Activated CD4-positive, alpha-beta T cell treated with anti-CD3 and anti-CD28 coated beads, Interleukin-2, amount 10 ng/mL, durations not matched to agents 7 days and 5 days (primary cell): ENCODE results near the gene GRK5. TPM values are rescaled to one million over a fixed set of nuclear protein-coding genes. Genes with fewer than 3 reads are reported as not detected.

ENCODE experiments used
- CTCF ChIA-PET: fragments of 350-600 bp; sonication (Branson Sonifier 250); formaldehyde crosslinking; loops from one replicate; lab custom pipeline; 2021; ENCODE audit warnings: antibody characterized with exemption; lab: Charles Lee
- POLR2A ChIA-PET: fragments of 350-600 bp; sonication (Branson Sonifier 250); formaldehyde crosslinking; loops from one replicate; lab custom pipeline; 2021; ENCODE audit warnings: antibody characterized with exemption; lab: Charles Lee
- DNase-seq: peaks from one replicate; pipeline ENCODE4 v3.0.0-alpha.2; 2020
- H3K27ac Mint-ChIP-seq: one replicate; pipeline ENCODE4 v1.8.0; 2021; ENCODE audit warnings: mild to moderate bottlenecking, moderate library complexity, mixed read lengths
- H3K27me3 Mint-ChIP-seq: one replicate; pipeline ENCODE4 v1.8.0; 2021; ENCODE audit warnings: mixed read lengths
- H3K36me3 Mint-ChIP-seq: one replicate; pipeline ENCODE4 v1.8.0; 2021; ENCODE audit warnings: low read depth, mixed read lengths
- H3K4me1 Mint-ChIP-seq: one replicate; pipeline ENCODE4 v1.8.0; 2021; ENCODE audit warnings: mixed read lengths
- H3K4me3 Mint-ChIP-seq: one replicate; pipeline ENCODE4 v1.8.0; 2021; ENCODE audit warnings: mild to moderate bottlenecking, moderate library complexity, mixed read lengths
- H3K9me3 Mint-ChIP-seq: one replicate; pipeline ENCODE4 v1.8.0; 2021; ENCODE audit warnings: mixed read lengths
- total RNA-seq, 2 experiments: library from RNA; stranded (reverse); gene quantifications; one replicate each; pipeline ENCODE4 v1.2.3, GENCODE V29; 2021

The GRK5 gene
- total RNA-seq, 2 experiments from 2014 or later = 26.0 to 27.5 TPM

- H3K36me3 Mint-ChIP-seq = no peaks in the 10 kb centered on the region
- no peaks in the 10 kb centered on the region for H3K27me3 Mint-ChIP-seq
- ChIA-PET POLR2A (interaction anchor here (0.7 kb wide), 1 partner anchor 101 kb away, joined by 10 read pairs; no protein-coding TSS in a partner anchor), CTCF (interaction anchor here (1.0 to 1.1 kb wide), 4 partner anchors 8 to 15 kb away, joined by 3 to 6 read pairs (median 4); no protein-coding TSS in a partner anchor)
- no peaks in the 10 kb centered on the region for H3K9me3 Mint-ChIP-seq
- no peak for DNase-seq
- H3K27ac Mint-ChIP-seq = no peak overlapping the region
- peaks cover 8% of the 10 kb centered on the region for H3K4me1 Mint-ChIP-seq
- H3K4me3 Mint-ChIP-seq = no peak overlapping the region
These were observed 200.7 kb downstream of the GRK5 start for GRCh38 chr10:119408072-119408471.

- POLR2A ChIA-PET = interaction anchor here (0.7 kb wide), 1 partner anchor 70 kb away, joined by 3 read pairs; no protein-coding TSS in a partner anchor
- CTCF ChIA-PET = interaction anchor here (1.1 kb wide), 1 partner anchor 10 kb away, joined by 3 read pairs; no protein-coding TSS in a partner anchor
- peaks cover 8% of the 10 kb centered on the region for H3K4me1 Mint-ChIP-seq
These were observed 201.6 kb downstream of the GRK5 start for GRCh38 chr10:119408969-119409371.

GRCh38 chr10:119409385-119409784 lies 202.0 kb downstream of the GRK5 start:
- H3K36me3 Mint-ChIP-seq = no peaks in the 10 kb centered on the region
- H3K27me3 Mint-ChIP-seq = no peaks in the 10 kb centered on the region
- H3K9me3 Mint-ChIP-seq = no peaks in the 10 kb centered on the region
- CTCF ChIA-PET = interaction anchor here (1.5 kb wide), 1 partner anchor 74 kb away, joined by 3 read pairs; no protein-coding TSS in a partner anchor
- POLR2A ChIA-PET = no interaction called here
- H3K4me3 Mint-ChIP-seq = no peak overlapping the region
- no peak for DNase-seq
- H3K4me1 Mint-ChIP-seq = peaks cover 8% of the 10 kb centered on the region
- no peak overlapping the region for H3K27ac Mint-ChIP-seq

More at GRCh38 chr10:119408969-119409371, 201.6 kb downstream of the GRK5 start:
- no peaks in the 10 kb centered on the region for H3K36me3 Mint-ChIP-seq
- no peak overlapping the region for H3K4me3 Mint-ChIP-seq
- no peak overlapping the region for H3K27ac Mint-ChIP-seq
- no peaks in the 10 kb centered on the region for H3K9me3 Mint-ChIP-seq
- DNase-seq = no peak
- H3K27me3 Mint-ChIP-seq = no peaks in the 10 kb centered on the region

- ChIA-PET POLR2A (no interaction called here), CTCF (interaction anchor here (1.5 kb wide), 1 partner anchor 74 kb away, joined by 3 read pairs; no protein-coding TSS in a partner anchor)
- Mint-ChIP-seq H3K36me3 (no peaks in the 10 kb centered on the region), H3K9me3 (no peaks in the 10 kb centered on the region), H3K4me1 (peaks cover 8% of the 10 kb centered on the region), H3K27me3 (no peaks in the 10 kb centered on the region), H3K27ac (no peak overlapping the region), H3K4me3 (no peak overlapping the region)
- DNase-seq = no peak
These were observed 202.5 kb downstream of the GRK5 start for GRCh38 chr10:119409906-119410305.

- H3K27me3 Mint-ChIP-seq = no peaks in the 10 kb centered on the region
- no peak overlapping the region for H3K4me3 Mint-ChIP-seq
- no peaks in the 10 kb centered on the region for H3K9me3 Mint-ChIP-seq
- peaks cover 8% of the 10 kb centered on the region for H3K4me1 Mint-ChIP-seq
- no peak overlapping the region for H3K27ac Mint-ChIP-seq
- no peak for DNase-seq
- ChIA-PET CTCF (interaction anchor here (0.8 to 1.6 kb wide), 5 partner anchors 9 to 211 kb away, joined by 3 to 6 read pairs (median 3); no protein-coding TSS in a partner anchor), POLR2A (no interaction called here)
- no peaks in the 10 kb centered on the region for H3K36me3 Mint-ChIP-seq
These were observed 203.2 kb downstream of the GRK5 start for GRCh38 chr10:119410361-119411116.

- H3K36me3 Mint-ChIP-seq = no peaks in the 10 kb centered on the region
- no peak overlapping the region for H3K4me3 Mint-ChIP-seq
- H3K27me3 Mint-ChIP-seq = no peaks in the 10 kb centered on the region
- no peak overlapping the region for H3K27ac Mint-ChIP-seq
- POLR2A ChIA-PET = no interaction called here
- CTCF ChIA-PET = no interaction called here
- peaks cover 5% of the 10 kb centered on the region for H3K4me1 Mint-ChIP-seq
- H3K9me3 Mint-ChIP-seq = no peaks in the 10 kb centered on the region
- no peak for DNase-seq
These were observed 205.1 kb downstream of the GRK5 start for GRCh38 chr10:119412244-119413092.

- no peak overlapping the region for H3K27ac Mint-ChIP-seq
- ChIA-PET POLR2A (no interaction called here), CTCF (no interaction called here)
- no peaks in the 10 kb centered on the region for H3K9me3 Mint-ChIP-seq
- H3K36me3 Mint-ChIP-seq = no peaks in the 10 kb centered on the region
- H3K27me3 Mint-ChIP-seq = no peaks in the 10 kb centered on the region
- DNase-seq = no peak
- peaks cover 4% of the 10 kb centered on the region for H3K4me1 Mint-ChIP-seq
- H3K4me3 Mint-ChIP-seq = no peak overlapping the region
These were observed 205.7 kb downstream of the GRK5 start for GRCh38 chr10:119413093-119413453.

- no peaks in the 10 kb centered on the region for H3K9me3 Mint-ChIP-seq
- H3K4me3 Mint-ChIP-seq = no peak overlapping the region
- ChIA-PET CTCF (interaction anchor here (0.9 to 1.2 kb wide), 2 partner anchors 13 to 214 kb away, joined by 3 read pairs; no protein-coding TSS in a partner anchor), POLR2A (no interaction called here)
- no peaks in the 10 kb centered on the region for H3K4me1 Mint-ChIP-seq
- H3K36me3 Mint-ChIP-seq = no peaks in the 10 kb centered on the region
- no peaks in the 10 kb centered on the region for H3K27me3 Mint-ChIP-seq
- no peak overlapping the region for H3K27ac Mint-ChIP-seq
- DNase-seq = no peak
These were observed 206.2 kb downstream of the GRK5 start for GRCh38 chr10:119413471-119414080.

GRCh38 chr10:119414081-119414611 lies 206.8 kb downstream of the GRK5 start:
- no peaks in the 10 kb centered on the region for H3K36me3 Mint-ChIP-seq
- no peak overlapping the region for H3K4me3 Mint-ChIP-seq
- DNase-seq = no peak
- no peaks in the 10 kb centered on the region for H3K27me3 Mint-ChIP-seq
- POLR2A ChIA-PET = no interaction called here
- no peak overlapping the region for H3K27ac Mint-ChIP-seq
- no peaks in the 10 kb centered on the region for H3K4me1 Mint-ChIP-seq
- no peaks in the 10 kb centered on the region for H3K9me3 Mint-ChIP-seq
- CTCF ChIA-PET = interaction anchor here (0.9 to 1.2 kb wide), 2 partner anchors 13 to 215 kb away, joined by 3 read pairs; no protein-coding TSS in a partner anchor

GRCh38 chr10:119415121-119415520 lies 207.8 kb downstream of the GRK5 start:
- no peak overlapping the region for H3K27ac Mint-ChIP-seq
- ChIA-PET POLR2A (no interaction called here), CTCF (interaction anchor here (0.6 to 1.2 kb wide), 2 partner anchors 14 to 83 kb away, joined by 3 read pairs; no protein-coding TSS in a partner anchor)
- H3K4me3 Mint-ChIP-seq = no peak overlapping the region
- H3K27me3 Mint-ChIP-seq = no peaks in the 10 kb centered on the region
- H3K9me3 Mint-ChIP-seq = no peaks in the 10 kb centered on the region
- no peaks in the 10 kb centered on the region for H3K36me3 Mint-ChIP-seq
- no peaks in the 10 kb centered on the region for H3K4me1 Mint-ChIP-seq
- no peak for DNase-seq

GRCh38 chr10:119415536-119416503 lies 208.4 kb downstream of the GRK5 start:
- Mint-ChIP-seq H3K9me3 (no peaks in the 10 kb centered on the region), H3K4me1 (no peaks in the 10 kb centered on the region), H3K27ac (no peak overlapping the region), H3K4me3 (no peak overlapping the region), H3K27me3 (no peaks in the 10 kb centered on the region), H3K36me3 (no peaks in the 10 kb centered on the region)
- no peak for DNase-seq
- CTCF ChIA-PET = interaction anchor here (0.6 to 1.2 kb wide), 7 partner anchors 8 to 217 kb away, joined by 3 to 4 read pairs (median 3); partner anchors contain the start of gene GRK5
- POLR2A ChIA-PET = no interaction called here
